WI38 (cell line): Measurements from ENCODE around the gene LRRFIP2.

Experiments
- H3K4me3 ChIP-seq: 2 replicates; pipeline ENCODE4 v1.5.1; 2011; ENCODE audit warnings: low read depth, mild to moderate bottlenecking, control low read depth, low read length
- TF ChIP-seq, protein P1 (sequence below): IDR thresholded peaks from 2 replicates; pipeline ENCODE4 v1.5.1; 2012; ENCODE audit warnings: low read depth, mild to moderate bottlenecking, control low read depth, low read length

The LRRFIP2 gene

DNA sequence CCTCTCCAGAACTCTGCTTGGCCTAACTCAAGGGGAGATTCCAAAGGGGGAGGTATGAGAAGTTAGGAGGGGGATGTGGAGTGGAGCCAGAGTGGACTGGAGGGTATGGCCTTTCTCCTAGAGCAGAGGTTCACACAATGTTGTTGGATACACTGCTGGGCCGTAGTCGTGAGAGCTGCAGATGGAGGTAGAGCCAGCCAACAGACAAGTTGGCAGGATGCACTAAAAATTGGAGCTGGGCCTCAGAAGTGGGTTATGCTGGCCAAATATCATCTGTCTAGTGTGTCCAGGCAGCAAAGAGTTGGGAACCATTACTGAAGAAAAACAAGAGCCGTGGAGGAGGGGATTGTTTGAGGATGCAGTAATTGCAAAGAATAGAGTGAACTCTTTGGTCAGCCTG lies 27.7 kb upstream of the LRRFIP2 start:
- TF ChIP-seq, protein P1, sequence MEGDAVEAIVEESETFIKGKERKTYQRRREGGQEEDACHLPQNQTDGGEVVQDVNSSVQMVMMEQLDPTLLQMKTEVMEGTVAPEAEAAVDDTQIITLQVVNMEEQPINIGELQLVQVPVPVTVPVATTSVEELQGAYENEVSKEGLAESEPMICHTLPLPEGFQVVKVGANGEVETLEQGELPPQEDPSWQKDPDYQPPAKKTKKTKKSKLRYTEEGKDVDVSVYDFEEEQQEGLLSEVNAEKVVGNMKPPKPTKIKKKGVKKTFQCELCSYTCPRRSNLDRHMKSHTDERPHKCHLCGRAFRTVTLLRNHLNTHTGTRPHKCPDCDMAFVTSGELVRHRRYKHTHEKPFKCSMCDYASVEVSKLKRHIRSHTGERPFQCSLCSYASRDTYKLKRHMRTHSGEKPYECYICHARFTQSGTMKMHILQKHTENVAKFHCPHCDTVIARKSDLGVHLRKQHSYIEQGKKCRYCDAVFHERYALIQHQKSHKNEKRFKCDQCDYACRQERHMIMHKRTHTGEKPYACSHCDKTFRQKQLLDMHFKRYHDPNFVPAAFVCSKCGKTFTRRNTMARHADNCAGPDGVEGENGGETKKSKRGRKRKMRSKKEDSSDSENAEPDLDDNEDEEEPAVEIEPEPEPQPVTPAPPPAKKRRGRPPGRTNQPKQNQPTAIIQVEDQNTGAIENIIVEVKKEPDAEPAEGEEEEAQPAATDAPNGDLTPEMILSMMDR: no peak
- no peak overlapping the region for H3K4me3 ChIP-seq

DNA sequence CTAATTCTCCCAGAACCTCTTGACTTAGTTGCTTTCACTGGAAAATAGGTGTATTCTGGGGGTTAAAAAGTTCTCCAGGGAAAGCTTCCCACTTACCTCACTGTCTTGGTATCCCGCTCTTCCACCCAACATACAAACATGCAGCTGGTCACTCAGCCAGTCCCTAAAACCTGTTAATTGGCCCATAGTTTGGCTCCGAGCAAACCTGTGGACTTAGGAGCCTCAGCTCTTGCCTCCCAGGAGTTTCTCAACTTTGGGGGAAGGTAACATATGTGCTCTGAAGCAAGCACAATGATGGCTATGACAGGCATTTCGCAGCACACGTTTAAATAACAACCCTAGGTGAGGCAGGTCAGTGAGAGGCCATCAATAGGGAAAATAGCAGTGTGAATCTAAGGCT lies 25.8 kb upstream of the LRRFIP2 start:
- no peak overlapping the region for H3K4me3 ChIP-seq
- TF ChIP-seq, protein P1: no peak

DNA sequence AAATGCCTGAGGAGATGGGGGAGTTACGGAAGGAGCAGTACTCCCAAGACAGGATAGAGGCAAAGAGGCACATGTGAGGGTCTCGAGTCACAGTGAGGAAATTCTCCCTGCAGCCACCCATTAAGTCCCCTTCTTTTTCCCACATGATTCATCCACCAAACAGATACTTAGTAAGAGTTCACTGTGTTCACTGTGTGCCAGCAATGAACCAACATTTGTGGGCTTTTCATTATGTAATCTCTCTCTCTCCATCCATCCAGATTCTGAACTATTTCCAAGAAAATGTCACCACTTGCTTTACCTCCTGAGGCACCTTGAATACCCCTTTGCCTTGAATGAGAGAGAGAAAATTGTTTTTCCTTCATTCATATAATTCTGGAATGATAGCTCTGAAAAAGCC lies 24.6 kb upstream of the LRRFIP2 start:
- no peak overlapping the region for H3K4me3 ChIP-seq
- TF ChIP-seq, protein P1: no peak

DNA sequence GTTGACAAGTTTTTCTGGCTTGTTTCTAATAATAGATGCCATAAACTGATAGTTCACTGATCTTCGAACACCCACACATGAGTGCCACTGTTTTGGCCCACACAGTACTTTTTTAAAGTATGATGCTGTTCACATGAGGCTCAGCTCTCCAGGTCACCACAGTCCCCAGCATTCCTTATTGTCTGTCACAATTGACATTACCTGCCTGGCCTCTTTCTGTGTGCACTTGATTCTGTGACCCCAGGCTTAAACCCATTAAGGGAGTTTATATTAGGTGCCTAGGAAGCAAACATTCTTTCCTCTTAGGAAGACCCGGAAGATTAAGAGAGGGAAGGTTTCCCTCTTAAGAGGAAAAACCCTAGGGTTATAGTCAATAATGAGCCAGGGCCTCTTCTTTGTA lies 24.2 kb upstream of the LRRFIP2 start:
- no peak overlapping the region for H3K4me3 ChIP-seq
- TF ChIP-seq, protein P1: no peak

DNA sequence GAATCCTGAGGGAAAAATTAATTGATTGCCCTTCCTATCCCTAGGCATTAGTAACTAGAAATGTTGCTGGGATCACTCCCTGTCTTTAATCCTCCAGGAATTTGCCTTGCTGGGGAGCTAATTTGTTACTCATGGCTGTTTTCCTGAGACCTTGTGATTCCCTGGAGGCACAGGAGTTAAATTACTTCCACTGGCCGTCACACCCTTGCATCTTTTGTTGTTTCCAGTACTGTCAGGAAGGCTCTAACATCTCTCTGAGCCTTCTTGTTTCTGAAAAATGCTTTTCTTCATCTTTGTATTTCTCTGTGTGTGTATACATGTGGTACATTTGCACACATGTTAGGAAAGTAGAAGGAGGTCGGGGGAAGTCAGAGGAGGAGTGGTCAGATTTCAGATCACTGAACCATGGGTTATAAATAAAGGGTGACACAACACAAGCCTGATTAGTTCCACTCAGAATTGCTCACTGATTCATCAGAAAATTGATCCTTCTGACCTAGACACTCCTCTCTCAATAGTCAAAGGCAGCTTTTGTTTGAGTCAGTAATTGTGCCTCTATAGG lies 23.5 kb upstream of the LRRFIP2 start:
- TF ChIP-seq, protein P1: no peak
- no peak overlapping the region for H3K4me3 ChIP-seq

DNA sequence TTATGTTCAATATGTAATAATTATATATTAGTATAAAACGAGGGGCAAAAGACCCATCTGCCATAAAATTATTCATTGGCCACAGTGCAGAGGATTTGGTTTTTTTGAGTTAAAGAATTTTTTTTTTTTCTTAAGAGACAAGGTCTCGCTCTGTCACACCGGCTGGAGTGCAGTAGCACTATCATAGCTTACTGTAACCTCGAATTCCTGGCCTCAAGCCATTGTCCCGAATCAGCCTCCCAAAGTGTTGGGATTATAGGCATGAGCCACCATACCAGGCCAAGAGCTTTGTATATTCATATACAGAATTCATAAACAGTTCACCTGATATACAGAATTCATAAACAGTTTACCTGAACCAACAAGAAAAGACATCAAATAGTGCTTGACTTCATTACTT lies 20.2 kb upstream of the LRRFIP2 start:
- no peak overlapping the region for H3K4me3 ChIP-seq
- TF ChIP-seq, protein P1: no peak

DNA sequence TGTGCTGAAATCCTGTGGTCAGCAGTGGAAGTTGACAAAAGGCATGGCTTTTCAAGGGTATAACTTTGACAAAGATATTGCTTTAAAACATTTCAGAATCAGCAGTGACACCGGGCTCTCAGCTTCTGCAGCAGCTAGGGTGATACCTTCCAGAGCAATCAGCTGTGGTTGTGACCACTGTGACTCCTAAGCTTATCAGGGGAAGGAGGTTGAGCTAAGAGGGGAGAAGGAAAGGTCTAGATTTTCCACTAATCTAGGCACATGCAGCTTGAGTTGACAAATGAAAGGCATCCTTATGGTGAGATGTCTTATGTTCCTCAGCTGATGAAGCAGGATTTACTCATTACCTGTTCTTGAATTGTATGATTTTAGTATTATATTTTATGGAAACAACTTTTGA lies 16.3 kb upstream of the LRRFIP2 start:
- no peak overlapping the region for H3K4me3 ChIP-seq
- TF ChIP-seq, protein P1: no peak
